HEK293 (cell line): Measurements from ENCODE around the gene LCN1.

Experiments
- SP2 ChIP-seq: fragments of 450-650 bp; formaldehyde crosslinking; IDR thresholded peaks from 2 replicates; pipeline ENCODE4 v1.5.1; 2016; ENCODE audit warnings: missing biosample characterization, missing genetic modification characterization
- ZNF501 ChIP-seq: fragments of 450-650 bp; formaldehyde crosslinking; IDR thresholded peaks from 2 replicates; pipeline ENCODE4 v1.5.1; 2016; ENCODE audit warnings: missing biosample characterization, missing genetic modification characterization
- TF ChIP-seq, protein P1 (sequence below): fragments of 450-650 bp; formaldehyde crosslinking; IDR thresholded peaks from 2 replicates; pipeline ENCODE4 v1.5.1; 2016; ENCODE audit warnings: missing biosample characterization, missing genetic modification characterization

DNA sequence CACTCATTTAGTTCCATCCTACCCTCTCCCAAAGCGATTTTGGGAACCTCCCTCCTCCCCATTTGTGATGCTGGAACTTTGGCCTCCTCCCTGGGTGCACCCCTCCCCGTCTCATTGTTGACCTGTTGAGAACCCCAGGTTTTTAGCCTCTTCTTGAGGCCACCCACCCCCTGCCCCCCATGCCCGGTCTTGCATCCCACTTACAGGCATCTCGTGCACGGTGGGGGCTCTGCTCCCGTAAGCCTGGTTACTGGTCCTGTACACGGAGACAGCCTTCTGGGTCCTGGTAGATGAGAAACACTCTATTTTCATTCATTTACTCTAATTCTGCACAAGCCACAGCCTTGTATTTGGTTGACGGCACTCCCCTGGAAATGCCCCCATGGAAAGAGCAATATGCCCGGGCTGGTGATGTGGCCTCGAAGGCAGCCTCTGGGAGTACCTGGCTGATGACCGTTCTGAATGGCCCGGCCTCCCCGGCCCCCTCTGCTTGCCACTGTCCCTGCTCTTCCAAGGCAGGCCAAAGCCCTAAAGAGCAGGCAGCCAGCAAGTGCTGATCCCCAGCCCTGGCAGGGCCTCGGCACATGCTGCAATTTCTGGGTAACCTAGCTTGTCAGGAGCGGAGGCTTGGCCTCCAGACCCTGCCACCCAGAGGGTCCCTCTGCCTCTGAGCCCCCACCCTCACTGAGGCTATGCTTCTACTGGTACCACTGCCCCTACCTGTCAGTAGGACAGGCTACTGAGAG is 22.7 kb upstream of the LCN1 start:
- TF ChIP-seq, protein P1, sequence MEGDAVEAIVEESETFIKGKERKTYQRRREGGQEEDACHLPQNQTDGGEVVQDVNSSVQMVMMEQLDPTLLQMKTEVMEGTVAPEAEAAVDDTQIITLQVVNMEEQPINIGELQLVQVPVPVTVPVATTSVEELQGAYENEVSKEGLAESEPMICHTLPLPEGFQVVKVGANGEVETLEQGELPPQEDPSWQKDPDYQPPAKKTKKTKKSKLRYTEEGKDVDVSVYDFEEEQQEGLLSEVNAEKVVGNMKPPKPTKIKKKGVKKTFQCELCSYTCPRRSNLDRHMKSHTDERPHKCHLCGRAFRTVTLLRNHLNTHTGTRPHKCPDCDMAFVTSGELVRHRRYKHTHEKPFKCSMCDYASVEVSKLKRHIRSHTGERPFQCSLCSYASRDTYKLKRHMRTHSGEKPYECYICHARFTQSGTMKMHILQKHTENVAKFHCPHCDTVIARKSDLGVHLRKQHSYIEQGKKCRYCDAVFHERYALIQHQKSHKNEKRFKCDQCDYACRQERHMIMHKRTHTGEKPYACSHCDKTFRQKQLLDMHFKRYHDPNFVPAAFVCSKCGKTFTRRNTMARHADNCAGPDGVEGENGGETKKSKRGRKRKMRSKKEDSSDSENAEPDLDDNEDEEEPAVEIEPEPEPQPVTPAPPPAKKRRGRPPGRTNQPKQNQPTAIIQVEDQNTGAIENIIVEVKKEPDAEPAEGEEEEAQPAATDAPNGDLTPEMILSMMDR (tag by site-specific recombination): no peak
- TF ChIP-seq SP2 (tag by site-specific recombination) (no peak), ZNF501 (tag by site-specific recombination) (no peak)
